Stimulated activated CD8-positive, alpha-beta memory T cell treated with anti-CD3 and anti-CD28 coated beads, Interleukin-15, amount 100 ng/mL, for 48 hours (primary cell): Measurements from ENCODE around the gene ACTA2.

ENCODE experiments used
- DNase-seq, 2 donors: peaks; one replicate each; pipeline ENCODE4 v3.0.0-alpha.2; 2020; ENCODE audit warnings: low read depth in 2 of 2

Gene ACTA2

DNA sequence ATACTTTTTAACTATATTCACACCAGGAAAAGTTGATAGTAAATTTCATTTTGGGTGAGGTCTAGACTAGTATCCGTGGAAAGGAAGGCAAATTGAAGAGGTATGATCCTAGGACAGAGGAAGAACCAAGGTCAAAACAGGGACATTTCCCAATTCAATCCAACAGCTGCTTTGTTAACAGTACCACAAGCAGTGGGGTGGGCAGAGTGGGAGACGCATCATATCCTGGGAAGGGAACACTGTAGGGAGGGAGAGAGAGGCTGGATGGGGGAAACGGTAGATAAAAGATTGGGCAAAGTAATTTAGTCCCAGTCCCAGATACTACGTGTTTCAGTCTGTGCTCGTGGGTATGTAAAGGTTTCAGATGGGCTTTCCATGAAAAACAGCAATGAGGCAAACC is 28.9 kb upstream of the ACTA2 start:
- DNase-seq, result no peak

DNA sequence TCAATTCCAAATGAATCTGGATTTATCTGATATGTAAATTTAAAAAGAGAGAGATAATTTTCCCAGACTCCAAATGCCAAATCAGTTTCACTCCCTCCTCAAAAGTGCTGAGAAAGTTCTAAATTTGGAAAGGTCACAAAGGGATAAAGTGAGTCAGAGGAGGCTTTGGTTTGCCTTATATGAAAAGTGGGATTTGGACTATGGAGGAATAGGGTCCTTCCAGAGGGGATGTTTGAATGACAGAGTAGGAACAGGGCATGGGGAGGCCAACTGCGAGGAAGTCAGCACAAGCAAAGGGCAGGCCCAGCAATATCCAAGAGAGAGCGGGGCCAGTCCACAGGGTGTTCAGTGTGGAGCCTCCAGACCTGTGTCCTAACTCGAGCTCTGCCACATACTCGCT is 28.2 kb upstream of the ACTA2 start:
- DNase-seq, result no peak

DNA sequence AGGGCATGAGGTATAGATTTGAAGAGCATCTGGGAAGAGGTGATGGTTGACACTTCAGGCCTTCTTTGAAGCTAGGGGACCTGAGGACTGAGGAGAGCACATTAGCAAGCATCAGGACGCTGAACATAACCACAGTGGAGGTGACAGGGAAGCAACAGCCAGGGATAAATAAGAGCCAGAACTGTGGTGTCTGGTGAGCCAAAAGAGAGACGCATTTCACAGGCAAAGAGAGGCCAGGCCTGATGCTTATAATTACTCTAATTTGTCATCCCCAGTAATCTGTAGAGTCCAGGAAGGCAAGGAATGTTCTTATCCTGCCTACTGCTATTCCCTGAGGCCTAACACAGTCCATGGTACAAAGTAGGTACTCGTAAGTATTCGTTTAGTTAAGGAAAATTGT is 27.7 kb upstream of the ACTA2 start:
- DNase-seq, result no peak

DNA sequence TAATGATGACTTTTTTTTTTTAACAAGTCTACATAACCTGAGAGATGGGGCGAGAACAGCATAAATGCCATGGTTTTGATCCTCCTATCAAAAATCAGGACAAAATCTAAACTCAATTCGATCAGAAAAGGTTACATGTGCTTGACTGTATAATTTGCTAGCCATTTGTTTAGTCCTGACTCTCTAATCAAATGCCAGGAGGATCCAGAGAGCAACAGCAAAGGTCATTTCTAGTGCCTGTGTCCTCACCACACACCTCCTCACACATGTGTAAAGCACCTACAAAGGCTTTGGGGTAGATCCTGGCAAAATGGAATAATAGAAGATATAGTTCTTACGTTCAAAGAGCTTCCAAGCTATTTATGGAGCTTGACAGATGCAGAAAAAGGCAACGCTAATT is 27.0 kb upstream of the ACTA2 start:
- no peak for DNase-seq

DNA sequence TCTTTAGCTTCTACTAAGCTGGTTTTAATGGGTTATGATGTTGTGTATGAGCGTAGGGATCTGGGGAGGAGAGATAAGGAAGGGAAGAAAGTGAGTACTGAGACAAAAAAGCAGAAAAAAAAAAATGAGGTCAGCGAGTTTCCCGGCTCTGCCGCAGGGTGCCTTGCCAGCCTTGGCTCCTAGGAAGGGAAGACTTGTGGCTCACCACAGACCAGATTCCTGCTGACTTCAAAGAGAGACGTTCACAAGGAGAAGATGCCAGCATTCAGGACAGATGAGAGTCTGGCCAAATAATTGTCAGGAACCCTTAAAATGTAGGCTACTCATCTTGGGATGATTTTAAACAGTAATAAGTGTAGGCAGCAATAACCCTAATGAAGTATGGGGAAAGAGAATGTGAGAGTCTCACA is 26.6 kb upstream of the ACTA2 start:
- DNase-seq, result no peak

DNA sequence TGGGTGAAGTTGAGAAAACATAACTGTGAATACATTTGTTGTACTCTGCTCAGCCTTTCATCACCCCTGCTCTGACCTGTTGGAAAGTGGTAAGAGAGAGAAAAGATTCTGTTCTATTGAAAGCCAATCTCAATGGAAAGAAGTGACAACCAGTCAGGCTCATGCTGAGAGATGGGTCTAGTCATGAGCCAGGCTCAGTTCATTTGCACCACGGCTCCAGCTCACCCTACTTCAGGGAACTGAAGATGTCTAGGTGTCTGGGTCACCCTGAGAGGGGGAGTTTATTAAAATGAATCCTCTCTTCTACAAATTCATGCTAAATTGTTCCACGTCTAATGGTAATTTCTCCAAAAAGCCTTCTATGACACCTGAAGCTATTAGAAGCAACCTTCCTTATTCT is 25.9 kb upstream of the ACTA2 start:
- DNase-seq, result no peak

DNA sequence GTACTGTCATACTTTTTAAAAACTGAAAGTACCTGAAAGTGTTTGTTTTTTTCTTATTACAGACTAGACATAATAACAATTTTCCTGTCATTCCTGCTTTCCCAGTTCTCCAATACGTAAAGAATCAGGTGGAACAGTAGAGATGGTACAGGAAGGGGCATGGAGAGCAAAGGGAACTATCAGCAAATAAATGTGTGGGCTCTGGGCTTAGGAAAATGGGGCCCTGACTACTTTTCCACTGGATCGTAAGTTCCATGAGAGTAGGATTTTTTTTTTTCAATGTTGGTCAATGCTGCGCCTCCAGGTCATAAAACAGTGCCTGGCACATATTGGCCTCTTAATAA is 22.8 kb upstream of the ACTA2 start:
- DNase-seq, result no peak

DNA sequence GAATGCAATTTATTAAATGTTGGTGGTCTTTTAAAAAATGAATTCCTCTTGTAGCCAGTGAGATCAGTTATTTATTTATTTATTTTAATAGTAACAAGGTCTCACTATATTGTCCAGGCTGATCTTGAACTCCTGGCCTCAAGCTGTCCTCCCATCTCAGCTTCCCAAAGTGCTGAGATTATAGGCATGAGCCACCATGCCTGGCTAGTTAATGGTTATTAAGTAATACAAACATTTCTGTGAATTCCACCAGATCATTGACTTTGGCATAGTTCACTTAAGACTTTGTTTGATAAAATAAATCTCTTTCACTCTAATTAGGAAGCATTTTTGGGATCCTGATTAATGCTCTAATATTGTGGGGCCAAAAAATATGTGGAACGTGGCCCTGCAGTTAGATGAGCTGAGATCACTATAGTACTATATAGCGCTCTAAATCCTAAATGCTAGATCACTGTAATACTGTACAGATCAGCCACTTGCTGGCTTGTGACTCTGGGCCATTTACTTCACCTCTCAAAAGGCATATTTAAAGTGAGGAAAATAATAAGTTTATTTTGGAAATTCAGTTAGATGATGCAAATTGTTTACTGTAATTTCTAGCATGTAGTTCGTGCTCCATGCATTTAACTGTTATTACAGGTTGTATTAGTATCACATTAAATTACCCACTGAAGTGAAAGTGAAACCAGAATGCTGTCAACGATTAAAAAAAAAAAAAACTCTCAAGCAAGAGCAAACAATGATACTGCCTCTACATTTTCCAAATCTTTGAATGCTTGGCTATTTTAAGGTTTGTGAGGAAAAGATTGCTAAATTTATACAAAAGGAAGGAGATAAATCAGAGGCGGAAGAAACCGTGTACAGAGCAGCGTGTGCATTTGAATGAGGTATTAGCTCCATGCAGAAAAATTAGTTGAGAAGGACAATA is 22.1 kb upstream of the ACTA2 start:
- DNase-seq, result no peak

DNA sequence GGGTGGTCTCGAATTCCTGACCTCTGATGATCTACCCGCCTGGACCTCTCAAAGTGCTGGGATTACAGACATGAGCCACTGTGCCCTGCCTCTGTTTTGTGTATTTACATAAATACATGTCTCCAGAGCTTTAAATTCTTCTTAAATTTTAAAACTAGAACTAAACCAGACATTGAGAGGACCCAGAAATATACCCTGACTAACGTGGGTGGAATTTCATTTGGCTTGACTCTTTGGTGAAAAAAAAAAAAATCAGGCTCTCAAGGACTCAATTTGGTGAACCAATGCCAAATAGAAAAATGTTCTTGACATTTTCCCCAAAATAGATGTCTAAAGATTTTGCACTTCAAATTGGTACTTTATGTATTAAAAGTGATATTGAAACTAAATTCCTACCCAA is 21.4 kb upstream of the ACTA2 start:
- DNase-seq, result no peak

DNA sequence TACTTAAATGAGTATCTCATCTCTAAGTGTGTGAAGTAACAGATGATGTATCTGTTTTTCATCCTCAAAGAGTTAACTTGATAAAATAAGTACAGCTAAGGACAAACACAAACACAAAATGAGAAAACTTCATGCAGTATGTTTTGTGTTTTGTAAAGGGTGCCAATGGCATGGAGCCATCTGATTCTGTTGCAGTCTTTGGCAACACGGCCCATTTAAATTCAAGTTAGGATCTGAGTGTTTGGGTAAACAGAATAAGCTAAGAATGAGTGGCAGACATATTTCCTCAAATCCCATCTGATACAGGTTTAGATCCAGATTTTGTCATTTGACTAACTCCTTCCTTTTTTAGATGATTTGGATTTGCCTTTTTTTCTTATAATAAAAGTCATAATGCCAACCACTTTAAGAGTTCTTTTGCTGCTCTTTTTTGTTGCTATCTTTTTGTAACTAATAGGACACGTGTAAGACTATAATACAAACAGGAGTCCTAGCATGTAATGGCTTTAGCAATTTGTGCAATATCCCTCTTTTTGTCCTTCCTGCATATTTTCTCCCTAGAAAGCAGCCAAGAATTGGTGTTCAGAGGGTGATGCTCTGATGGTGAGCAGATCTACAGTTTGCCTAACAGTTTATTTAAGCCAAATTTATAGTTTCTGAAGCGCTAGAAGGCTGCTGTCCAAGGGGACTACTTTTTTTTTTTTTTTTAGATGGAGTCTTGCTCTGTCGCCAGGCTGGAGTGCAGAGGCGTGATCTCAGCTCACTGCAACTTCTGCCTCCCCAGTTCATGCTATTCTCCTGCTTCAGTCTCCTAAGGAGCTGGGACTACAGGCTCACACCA is 18.9 kb upstream of the ACTA2 start:
- DNase-seq, result no peak

DNA sequence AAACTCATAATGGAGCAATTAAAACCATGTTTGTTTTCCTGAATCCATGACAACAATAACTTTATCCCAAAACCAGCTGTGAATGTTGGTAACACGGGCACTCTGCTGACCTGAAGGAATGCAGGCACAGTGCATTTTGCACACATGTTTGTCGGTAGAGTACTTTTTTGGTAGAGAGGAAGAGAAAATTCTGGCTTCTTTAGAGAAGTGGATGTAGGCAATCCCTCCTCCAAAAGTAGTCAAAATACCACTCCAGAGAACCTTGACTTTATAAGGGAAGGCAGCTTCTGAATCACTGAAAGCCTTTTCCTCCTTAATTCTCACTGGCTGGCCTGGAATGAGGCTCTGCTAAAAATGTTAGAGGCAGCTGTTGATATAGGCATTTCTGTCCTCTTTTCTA is 15.8 kb upstream of the ACTA2 start:
- DNase-seq, result no peak

DNA sequence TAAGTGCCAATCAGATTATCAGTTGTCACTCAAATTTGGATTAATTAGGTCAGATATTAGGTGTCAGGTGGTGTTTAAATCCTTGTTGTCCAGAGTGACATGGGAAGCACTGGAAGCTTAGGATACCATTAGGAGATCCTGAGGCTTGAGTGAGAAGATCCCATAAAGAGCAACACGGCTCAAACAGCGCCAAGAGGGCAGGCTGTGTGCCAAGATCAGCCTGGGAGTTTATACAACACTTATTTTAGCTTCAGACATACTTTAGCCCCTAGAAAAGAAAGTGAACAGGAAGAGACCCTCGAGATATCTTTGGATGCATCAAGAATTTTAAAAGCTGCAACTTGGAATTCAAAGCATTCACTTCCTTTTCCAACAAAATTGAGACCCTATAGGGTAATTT is 14.2 kb upstream of the ACTA2 start:
- DNase-seq, result no peak

DNA sequence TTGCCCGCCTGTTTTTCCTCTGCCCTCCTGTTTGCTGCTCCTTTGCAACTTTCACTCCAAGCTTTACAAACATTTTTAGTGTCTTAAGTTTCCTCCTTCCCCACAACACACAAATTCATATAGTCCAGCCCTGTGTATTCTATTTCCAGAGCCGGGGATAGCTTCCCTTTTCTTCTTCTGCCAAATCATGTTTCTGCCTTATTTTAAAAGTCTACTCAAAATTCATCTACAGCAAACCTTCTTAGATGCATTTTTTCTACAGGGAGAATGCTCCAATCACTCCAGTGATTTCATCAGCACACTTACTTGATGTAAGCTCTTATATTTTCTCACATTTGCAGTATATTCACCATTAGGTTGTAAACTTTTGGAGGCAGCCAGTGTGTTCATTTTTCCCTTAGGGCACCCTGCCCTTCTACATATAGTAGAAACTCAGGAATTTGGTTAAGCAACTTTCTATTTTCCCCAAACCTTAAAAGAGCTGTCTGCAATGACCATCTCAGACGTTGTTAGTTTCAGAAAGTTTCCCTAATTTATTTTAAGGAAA is 12.4 kb upstream of the ACTA2 start:
- DNase-seq, result no peak

DNA sequence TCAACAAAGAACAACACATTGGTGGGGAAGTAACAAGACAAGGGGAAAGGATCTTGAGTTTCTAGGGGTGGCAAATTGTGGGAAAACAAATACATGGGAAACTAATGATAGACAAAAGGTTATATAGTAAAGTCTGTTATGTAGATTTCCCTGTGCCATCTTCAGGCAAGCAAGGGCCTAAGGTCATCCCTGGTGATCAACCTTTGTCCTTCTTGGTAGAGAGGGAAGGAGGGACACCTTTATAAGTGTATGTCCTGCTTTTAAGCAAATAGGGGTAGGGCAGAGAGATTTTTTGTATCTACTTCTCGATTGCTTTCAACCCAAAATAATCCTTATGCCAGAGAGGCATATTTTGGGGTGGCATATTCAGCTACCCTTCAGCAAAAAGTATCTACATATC is 11.8 kb upstream of the ACTA2 start:
- no peak for DNase-seq

DNA sequence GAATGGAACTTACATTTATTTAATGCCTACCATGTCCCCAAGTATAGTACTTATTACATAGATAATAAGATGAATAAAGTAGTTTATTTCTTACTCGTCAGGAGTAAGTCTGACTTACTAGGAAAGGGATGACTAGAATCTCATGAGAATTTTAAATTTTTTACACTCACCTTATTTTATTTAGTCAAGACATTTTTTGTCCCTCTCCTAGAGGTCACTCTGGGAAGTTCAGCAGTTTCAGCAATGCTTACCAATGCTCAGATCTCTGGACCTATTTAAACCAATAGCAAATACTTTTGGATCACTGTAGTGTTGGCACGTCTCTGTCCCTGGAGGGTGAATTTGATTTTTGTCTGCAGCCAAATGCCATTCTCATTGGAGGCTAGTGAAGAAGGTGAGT is 10.7 kb upstream of the ACTA2 start:
- DNase-seq, result no peak

DNA sequence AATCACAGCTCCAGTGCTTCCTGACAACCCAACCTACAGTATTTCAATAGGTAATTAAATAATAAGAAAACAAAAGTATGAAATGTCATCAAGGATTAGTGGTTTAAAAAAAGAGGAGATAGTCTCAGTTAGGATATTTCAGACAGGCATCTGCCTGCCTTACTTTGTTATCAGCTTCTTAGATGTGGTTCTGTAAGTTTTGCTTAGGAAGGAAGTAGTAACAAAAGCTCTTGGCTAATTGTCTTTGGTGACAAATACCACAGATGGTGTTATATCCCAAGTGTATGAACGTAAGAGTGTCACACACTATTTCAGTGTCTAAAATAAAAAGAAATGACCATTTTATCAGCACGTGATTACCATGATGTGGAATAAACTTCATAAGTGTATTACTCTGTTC is 9.8 kb upstream of the ACTA2 start:
- DNase-seq, result no peak

DNA sequence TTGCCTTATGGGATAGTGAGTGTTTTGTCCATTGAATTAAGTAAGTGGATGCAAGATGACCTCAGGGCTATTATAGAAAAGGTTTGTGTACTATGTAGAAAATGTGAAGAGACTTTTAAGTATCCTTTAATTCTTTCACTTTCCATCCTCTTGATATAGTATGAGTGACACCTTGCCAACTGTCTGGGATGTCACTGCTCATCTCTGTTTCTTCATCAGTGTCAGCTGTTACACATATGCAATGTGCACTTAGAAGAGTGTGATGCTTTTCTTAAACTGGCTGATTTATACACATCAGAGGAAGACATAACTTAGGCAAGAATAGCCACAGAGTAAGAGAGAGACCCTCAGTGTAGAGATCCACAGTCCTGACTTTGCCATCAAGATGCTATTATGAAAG is 8.7 kb upstream of the ACTA2 start:
- DNase-seq, result no peak

DNA sequence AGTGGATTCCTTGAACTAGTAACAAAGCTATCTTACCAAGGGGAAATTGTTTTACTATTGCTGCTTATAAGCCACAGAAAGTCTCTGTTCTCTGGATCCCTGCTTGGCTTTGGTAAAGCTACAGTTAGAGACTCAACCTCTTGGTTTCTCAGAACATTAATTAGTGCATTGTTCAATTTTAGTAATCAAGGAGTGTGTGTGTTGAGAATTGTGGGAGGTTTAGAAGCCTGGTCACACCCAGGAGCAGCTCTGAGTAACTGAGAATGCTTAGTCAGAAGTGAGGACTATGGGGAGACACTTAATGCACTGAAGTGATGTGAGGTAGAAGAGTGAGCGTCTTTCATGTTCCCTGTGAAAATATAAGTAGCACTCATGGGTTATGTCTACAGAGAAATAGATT is 8.2 kb upstream of the ACTA2 start:
- DNase-seq, result no peak

DNA sequence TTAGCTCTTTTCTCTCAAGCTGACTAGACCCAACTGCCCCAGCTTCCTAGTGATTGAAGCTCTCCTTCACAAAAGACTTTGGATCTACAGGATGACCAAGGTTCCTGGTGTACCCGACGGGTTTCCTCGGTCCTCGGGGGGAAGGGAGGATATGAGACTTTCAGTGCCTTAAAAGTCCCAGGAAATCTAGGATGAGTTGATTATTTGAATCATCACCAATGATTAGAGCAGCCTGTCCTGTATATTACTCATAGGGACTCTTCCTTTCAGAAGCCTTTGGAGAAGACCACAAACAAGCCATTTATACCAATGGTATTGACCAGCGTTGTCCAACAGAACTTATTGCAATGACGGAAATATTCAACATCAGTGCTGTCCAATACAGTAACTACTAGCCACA is 6.1 kb upstream of the ACTA2 start:
- no peak for DNase-seq

DNA sequence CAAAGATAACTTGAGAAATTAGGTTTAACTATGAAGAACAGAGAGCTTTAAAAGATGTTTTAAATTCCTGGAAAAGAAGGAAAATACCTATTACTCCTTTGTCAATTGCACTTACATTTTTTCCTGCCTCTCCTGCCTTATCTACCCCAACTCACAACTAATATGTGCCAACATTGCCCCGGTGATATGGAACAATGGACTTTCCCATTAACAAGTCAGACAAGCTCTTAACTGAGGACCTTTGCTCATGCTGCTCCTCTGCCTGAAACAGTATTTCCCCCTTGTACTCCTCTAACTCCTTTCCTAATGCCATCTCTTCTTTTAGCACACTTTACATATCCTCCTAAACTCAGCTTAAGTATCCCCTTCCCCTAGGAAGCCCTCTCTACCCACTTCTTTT is 4.8 kb upstream of the ACTA2 start:
- DNase-seq, result no peak

DNA sequence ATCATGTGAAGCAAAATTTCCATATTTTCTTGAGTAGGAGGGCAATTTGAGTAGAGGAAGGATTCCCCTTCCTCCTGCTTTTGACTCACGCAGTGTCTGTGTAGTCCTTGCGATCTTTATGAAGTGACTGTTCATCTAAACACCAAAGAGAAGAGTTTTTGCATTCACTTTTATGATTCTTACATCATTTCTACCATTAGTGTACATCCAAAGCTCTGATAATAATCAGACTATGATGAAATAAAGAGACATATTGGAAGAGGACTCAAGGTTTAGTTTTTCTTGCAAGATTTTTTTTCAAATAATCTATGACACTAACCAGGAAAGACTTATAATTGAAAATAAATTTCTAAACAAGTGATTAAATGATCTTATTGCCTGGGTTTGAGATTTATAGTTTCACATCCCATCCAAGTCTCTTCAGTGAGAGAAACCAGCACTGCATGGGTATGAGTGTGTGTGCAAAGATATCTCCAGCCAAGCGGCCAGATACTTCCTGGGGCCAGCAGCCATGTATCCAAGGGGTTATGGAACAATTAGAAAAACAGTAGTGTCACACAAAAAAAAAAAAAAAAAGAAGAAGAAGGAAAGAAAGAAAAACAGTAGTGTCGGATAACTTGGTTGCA is 2.0 kb upstream of the ACTA2 start:
- DNase-seq, result no peak

DNA sequence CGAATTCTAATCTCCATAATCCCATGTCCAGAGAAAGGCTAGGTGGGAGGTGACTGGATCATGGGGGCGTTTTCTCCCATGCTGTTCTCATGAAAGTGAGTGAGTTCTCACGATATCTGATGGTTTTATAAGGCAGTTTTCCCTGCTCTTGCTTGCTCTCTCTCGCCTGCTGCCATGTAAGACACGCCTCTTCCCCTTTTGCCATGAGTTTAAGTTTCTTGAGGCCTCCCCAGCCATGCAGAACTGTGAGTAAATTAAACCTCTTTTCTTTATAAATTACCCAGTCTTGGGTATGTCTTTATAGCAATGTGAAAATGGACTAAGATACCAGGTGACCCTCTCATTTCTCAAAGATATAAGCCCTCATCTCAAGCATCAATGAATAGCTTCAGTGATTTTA is 1.1 kb upstream of the ACTA2 start:
- no peak for DNase-seq
